PC-9 (cell line): ENCODE results near the gene PTER. TPM values are rescaled to one million over a fixed set of nuclear protein-coding genes. Genes with fewer than 3 reads are reported as not detected.

ENCODE experiments used
- BruUV-seq: library from RNA; stranded (reverse); fragments of 400-500 nt; replicated peaks from 2 replicates; lab custom pipeline; 2021; lab: Mats Ljungman, UMichigan
- CTCF ChIA-PET: fragments of 300-600 bp; sonication (Branson Sonifier 250); formaldehyde crosslinking; loops from one replicate; lab custom pipeline; 2022; ENCODE audit warnings: antibody characterized with exemption; lab: Charles Lee
- POLR2A ChIA-PET: fragments of 300-600 bp; sonication (Branson Sonifier 250); formaldehyde crosslinking; loops from one replicate; lab custom pipeline; 2022; ENCODE audit warnings: antibody characterized with exemption; ENCODE audit not compliant: unreplicated experiment; lab: Charles Lee
- DNase-seq, 2 experiments: peaks; one replicate each; pipeline versions ENCODE4 v3.0.0 to v3.0.0-alpha.2; 2015 to 2022; ENCODE audit warnings: mixed read lengths in 1 of 2
- H2AFZ ChIP-seq: fragments of 200-600 bp; sonication (generic); 2 replicates; pipeline ENCODE4 v1.8.1; 2017; ENCODE audit warnings: antibody characterized with exemption
- H3F3A ChIP-seq: fragments of 200-600 bp; sonication (generic); 2 replicates; pipeline ENCODE4 v1.8.1; 2017; ENCODE audit warnings: antibody characterized with exemption, mild to moderate bottlenecking, low read depth; ENCODE audit not compliant: insufficient read depth
- H3K27ac ChIP-seq: fragments of 200-600 bp; sonication (generic); 2 replicates; pipeline ENCODE4 v1.6.1; 2016; ENCODE audit warnings: mixed run types
- H3K27me3 ChIP-seq: fragments of 200-600 bp; sonication (generic); 2 replicates; pipeline ENCODE4 v1.6.1; 2016; ENCODE audit warnings: low read depth, mixed run types; ENCODE audit not compliant: insufficient read depth
- H3K36me3 ChIP-seq: fragments of 200-600 bp; sonication (generic); 2 replicates; pipeline ENCODE4 v1.6.1; 2016; ENCODE audit warnings: low read depth, mixed run types
- H3K4me1 ChIP-seq: fragments of 200-600 bp; sonication (generic); replicated peaks from 2 replicates; pipeline ENCODE4 v1.6.1; 2016; ENCODE audit warnings: mixed run types; ENCODE audit not compliant: insufficient read depth
- H3K4me2 ChIP-seq: fragments of 200-600 bp; sonication (generic); 2 replicates; pipeline ENCODE4 v1.6.1; 2017; ENCODE audit warnings: mixed run types
- H3K4me3 ChIP-seq: fragments of 200-600 bp; sonication (generic); 2 replicates; pipeline ENCODE4 v1.6.1; 2016; ENCODE audit warnings: mixed run types
- H3K79me2 ChIP-seq: fragments of 200-600 bp; sonication (generic); 2 replicates; pipeline ENCODE4 v1.6.1; 2017; ENCODE audit warnings: low read depth, mixed run types
- H3K9me2 ChIP-seq: fragments of 200-600 bp; sonication (generic); 2 replicates; pipeline ENCODE4 v1.8.1; 2017; ENCODE audit warnings: mild to moderate bottlenecking; ENCODE audit not compliant: insufficient read depth
- H3K9me3 ChIP-seq: fragments of 200-600 bp; sonication (generic); 2 replicates; pipeline ENCODE4 v1.8.1; 2016; ENCODE audit warnings: low read depth; ENCODE audit not compliant: insufficient read depth
- H4K20me1 ChIP-seq: fragments of 200-600 bp; sonication (generic); 2 replicates; pipeline ENCODE4 v1.8.1; 2017; ENCODE audit not compliant: insufficient read depth
- EZH2 ChIP-seq: fragments of 200-600 bp; sonication (generic); IDR thresholded peaks from 2 replicates; pipeline ENCODE4 v1.8.0; 2017; ENCODE audit warnings: antibody characterized with exemption, low read depth
- intact Hi-C: fragments of 100-400 bp; cut with micrococcal nuclease; formaldehyde crosslinking; loops from one replicate; pipeline ENCODE4 v1.10.0; 2022; ENCODE audit not compliant: unreplicated experiment
- total RNA-seq: library from RNA; stranded (reverse); gene quantifications from 2 replicates; pipeline ENCODE4 v1.2.3, GENCODE V29; 2021
- TF ChIP-seq, protein P1 (sequence below): fragments of 200-600 bp; sonication (generic); conservative IDR thresholded peaks from 2 replicates; pipeline ENCODE4 v1.6.1; 2017; ENCODE audit warnings: mixed run types, antibody characterized with exemption, mild to moderate bottlenecking, moderate library complexity

The PTER gene
- total RNA-seq, 1 experiment from 2014 or later = 36.1 TPM

DNA sequence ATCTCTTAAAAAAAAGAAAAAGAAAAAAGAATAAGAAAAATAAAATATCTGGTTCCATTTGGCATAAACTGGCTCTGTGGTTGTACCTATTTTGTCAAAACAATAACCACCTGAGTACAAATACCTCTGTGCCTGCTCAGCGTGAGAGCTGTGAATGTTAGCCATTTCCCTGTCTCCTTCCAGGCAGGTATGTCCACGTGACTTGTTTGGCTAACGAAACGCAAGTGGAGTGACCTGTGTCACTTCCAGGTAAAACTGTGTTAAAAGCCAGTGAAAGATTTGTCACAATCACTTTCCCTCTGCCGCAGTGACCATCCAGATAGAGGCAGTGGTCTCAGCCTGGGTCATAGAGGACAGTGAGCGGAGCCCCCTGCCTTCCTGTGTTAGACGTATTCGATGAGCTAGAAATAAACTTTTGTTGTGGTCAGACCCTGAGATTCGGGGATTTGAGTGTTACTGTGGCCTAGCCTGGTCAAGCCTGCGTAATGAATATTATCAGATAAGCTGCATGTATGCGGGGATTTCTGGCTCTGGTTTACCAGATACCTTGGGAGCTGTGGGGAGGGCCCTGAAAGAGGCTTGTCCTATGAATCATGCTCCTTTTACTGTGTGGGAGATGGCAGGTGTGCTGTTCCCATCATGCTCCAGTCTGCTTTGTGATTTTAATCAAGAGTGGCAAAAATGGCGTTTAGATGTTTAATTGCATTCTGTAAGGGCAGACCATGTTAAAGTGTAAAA is 3.8 kb downstream of the PTER start:
- Histone ChIP-seq H3F3A (peaks cover 35% of the 10 kb centered on the region), H3K4me2 (peak overlapping the region; percentile 87), H3K9me2 (no peaks in the 10 kb centered on the region), H3K27me3 (no peaks in the 10 kb centered on the region), H3K79me2 (peaks cover 46% of the 10 kb centered on the region), H2AFZ (peak overlapping the region; percentile 9; the same call in 1 of the 2 replicates), H3K9me3 (no peaks in the 10 kb centered on the region), H3K27ac (peak overlapping the region; percentile 99), H4K20me1 (no peaks in the 10 kb centered on the region), H3K36me3 (no peaks in the 10 kb centered on the region), H3K4me3 (peak overlapping the region; percentile 49; the same call in 1 of the 2 replicates), H3K4me1 (peaks cover 45% of the 10 kb centered on the region)
- TF ChIP-seq, protein P1, sequence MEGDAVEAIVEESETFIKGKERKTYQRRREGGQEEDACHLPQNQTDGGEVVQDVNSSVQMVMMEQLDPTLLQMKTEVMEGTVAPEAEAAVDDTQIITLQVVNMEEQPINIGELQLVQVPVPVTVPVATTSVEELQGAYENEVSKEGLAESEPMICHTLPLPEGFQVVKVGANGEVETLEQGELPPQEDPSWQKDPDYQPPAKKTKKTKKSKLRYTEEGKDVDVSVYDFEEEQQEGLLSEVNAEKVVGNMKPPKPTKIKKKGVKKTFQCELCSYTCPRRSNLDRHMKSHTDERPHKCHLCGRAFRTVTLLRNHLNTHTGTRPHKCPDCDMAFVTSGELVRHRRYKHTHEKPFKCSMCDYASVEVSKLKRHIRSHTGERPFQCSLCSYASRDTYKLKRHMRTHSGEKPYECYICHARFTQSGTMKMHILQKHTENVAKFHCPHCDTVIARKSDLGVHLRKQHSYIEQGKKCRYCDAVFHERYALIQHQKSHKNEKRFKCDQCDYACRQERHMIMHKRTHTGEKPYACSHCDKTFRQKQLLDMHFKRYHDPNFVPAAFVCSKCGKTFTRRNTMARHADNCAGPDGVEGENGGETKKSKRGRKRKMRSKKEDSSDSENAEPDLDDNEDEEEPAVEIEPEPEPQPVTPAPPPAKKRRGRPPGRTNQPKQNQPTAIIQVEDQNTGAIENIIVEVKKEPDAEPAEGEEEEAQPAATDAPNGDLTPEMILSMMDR = no peak
- no peak for TF ChIP-seq EZH2
- intact Hi-C loops = loop anchor here (1.0 kb wide), 1 partner anchor 59 kb away; no protein-coding TSS in a partner anchor
- BruUV-seq = TSS peak; percentile 73
- ChIA-PET CTCF (no interaction called here), POLR2A (interaction anchor here (0.7 kb wide), 1 partner anchor 1551 kb away, joined by 4 read pairs; no protein-coding TSS in a partner anchor)
- peak; percentile 67 to 89 for DNase-seq

DNA sequence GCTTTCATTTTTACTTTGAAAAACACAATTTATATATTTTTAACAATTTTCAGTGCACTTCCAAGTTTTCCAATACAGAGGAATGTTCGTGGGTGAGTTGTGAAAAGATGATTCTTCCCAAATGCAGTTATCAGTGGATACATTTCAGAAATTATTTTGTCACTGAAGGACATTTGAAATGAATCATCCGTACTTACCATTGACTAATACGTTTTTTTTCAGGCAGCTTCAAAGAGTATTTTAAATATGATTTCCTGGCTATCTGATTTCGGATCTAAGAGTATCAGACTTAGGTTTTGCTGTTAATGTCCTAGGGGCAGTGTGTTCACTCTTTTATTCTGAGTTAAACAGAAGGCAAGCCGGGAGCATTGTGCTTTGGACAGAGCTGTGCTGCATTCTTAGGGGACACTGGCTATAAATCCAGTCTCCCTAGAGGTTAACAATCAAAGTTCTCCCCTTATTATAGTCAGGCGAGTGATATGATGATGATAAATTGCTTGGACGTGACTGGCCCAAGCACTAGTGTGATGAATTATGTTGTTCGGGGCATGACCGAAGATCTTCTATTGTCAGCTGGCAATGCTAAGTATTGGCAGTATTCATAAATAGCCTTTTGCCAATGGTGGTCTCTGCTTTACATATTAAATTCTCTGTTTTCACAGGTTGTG is 4.5 kb downstream of the PTER start:
- H3K4me3 ChIP-seq = peak overlapping the region; percentile 49; the same call in 1 of the 2 replicates
- H3K27ac ChIP-seq = peak overlapping the region; percentile 99
- BruUV-seq = no TSS peak
- H3K9me2 ChIP-seq = no peaks in the 10 kb centered on the region
- CTCF ChIA-PET = no interaction called here
- POLR2A ChIA-PET = interaction anchor here (0.7 kb wide), 1 partner anchor 1552 kb away, joined by 4 read pairs; no protein-coding TSS in a partner anchor
- H3K9me3 ChIP-seq = no peaks in the 10 kb centered on the region
- no peak overlapping the region for H2AFZ ChIP-seq
- peaks cover 45% of the 10 kb centered on the region for H3K4me1 ChIP-seq
- intact Hi-C loops = no loop called here
- TF ChIP-seq, protein P1 = no peak
- TF ChIP-seq EZH2 = no peak
- no peaks in the 10 kb centered on the region; the same call in 1 of the 2 replicates for H4K20me1 ChIP-seq
- H3K27me3 ChIP-seq = no peaks in the 10 kb centered on the region
- peaks cover 47% of the 10 kb centered on the region for H3K79me2 ChIP-seq
- peaks cover 35% of the 10 kb centered on the region for H3F3A ChIP-seq
- DNase-seq = peak; percentile 7 to 71
- no peaks in the 10 kb centered on the region for H3K36me3 ChIP-seq
- H3K4me2 ChIP-seq = peak overlapping the region; percentile 87

DNA sequence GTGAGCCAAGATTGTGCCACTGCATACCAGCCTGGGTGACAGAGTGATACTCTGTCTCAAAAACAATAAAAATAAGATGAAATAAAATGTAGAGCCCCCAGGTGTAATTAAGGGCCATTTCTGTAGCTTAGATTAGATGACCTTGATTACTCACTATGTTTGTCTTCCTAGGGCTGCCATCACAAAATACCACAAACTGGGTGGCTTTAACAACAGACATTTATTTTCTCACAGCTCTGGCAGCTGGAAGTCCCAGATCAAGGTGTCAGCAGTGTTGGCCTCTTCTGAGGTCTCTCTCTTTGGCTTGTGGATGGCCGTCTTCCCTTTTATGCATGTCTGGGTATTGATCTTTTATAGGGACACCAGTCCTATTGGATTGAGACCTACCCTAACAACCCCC is 6.1 kb downstream of the PTER start:
- TF ChIP-seq, protein P1 = no peak
- TF ChIP-seq EZH2 = no peak
- Histone ChIP-seq H3K4me2 (no peak overlapping the region), H4K20me1 (no peaks in the 10 kb centered on the region; the same call in 1 of the 2 replicates), H3K36me3 (no peaks in the 10 kb centered on the region), H3K9me2 (no peaks in the 10 kb centered on the region), H3K27me3 (no peaks in the 10 kb centered on the region), H3K27ac (no peak overlapping the region), H3K9me3 (no peaks in the 10 kb centered on the region), H3K79me2 (peaks cover 37% of the 10 kb centered on the region), H3F3A (peaks cover 35% of the 10 kb centered on the region), H3K4me3 (no peak overlapping the region), H3K4me1 (peaks cover 42% of the 10 kb centered on the region), H2AFZ (no peak overlapping the region)
- intact Hi-C loops = no loop called here
- DNase-seq = no peak
- BruUV-seq = no TSS peak
- POLR2A ChIA-PET = no interaction called here
- CTCF ChIA-PET = no interaction called here
